ENCODE measurements around the gene METTL5. TPM values are rescaled to one million over a fixed set of nuclear protein-coding genes. Genes with fewer than 3 reads are reported as not detected.
"Not testable (repeated sequence)": the region's sequence is repeated elsewhere in the genome, so short reads cannot be mapped to it uniquely, and the experiment has no call there.

Gene METTL5
- total RNA-seq (10 to 100 TPM; 24.4 to 38.5 (median 31.9) TPM), polyA plus RNA-seq (10 to 100 TPM; 46.8 to 57.0 (median 49.4) TPM)
- long read RNA-seq, donor 1, transcript METTL5-201 (7 exons, 1,010 nt): minor isoform, 7 of 344 reads
- long read RNA-seq, donor 1, transcript METTL5-203 (8 exons, 800 nt): minor isoform, 7 of 344 reads
- long read RNA-seq, donor 1, transcript METTL5-206 (8 exons, 880 nt): major isoform, 8 of 344 reads
- long read RNA-seq, donor 1, partial matches to known transcripts: 270 of 344 reads
- long read RNA-seq, donor 1, other reads (novel, unspliced or antisense): 52 of 344 reads
- long read RNA-seq, donor 2, transcript METTL5-201 (7 exons, 1,010 nt): minor isoform, 5 of 327 reads
- long read RNA-seq, donor 2, transcript METTL5-203 (8 exons, 800 nt): minor isoform, 7 of 327 reads
- long read RNA-seq, donor 2, transcript METTL5-206 (8 exons, 880 nt): major isoform, 10 of 327 reads
- long read RNA-seq, donor 2, partial matches to known transcripts: 276 of 327 reads
- long read RNA-seq, donor 2, other reads (novel, unspliced or antisense): 27 of 327 reads

- intact Hi-C loops (cut with DNase I; ENCODE audit: low total_unique reads): loop anchor here (10.0 kb wide), 1 partner anchor 90 kb away; no protein-coding TSS in a partner anchor
- peaks cover 35 to 75% (median 53%) of the 10 kb centered on the region in 6 donors for H3K4me1 ChIP-seq
Measured at GRCh38 chr2:169824373-169825333, at the start of gene METTL5. Gene METTL5, minus strand, starts transcription at chr2:169824905. Its CDS starts 308 bp downstream, at chr2:169824597.

GRCh38 chr2:169871994-169872393, 47.3 kb upstream of the METTL5 start:
- TF ChIP-seq POLR2AphosphoS5 (IDR thresholded peaks at IDR 0.05) (no peak), CTCF (IDR thresholded peaks at IDR 0.05 in 8 of 11, conservative IDR thresholded peaks at IDR 0.05 in 3 of 11) (no peak), POLR2A (IDR thresholded peaks at IDR 0.05) (no peak)
- no peak overlapping the region for H3K27ac ChIP-seq
- intact Hi-C loops (cut with DNase I; ENCODE audit: low total_unique reads): no loop called here
- no peak for DNase-seq
- H3K4me3 ChIP-seq: no peak overlapping the region
- H3K36me3 ChIP-seq: peaks cover 0 to 28% (median 8%) of the 10 kb centered on the region in 6 donors
- no peaks in the 10 kb centered on the region for H3K9me3 ChIP-seq
- no peaks in the 10 kb centered on the region for H3K27me3 ChIP-seq (replicated peaks in 1 of 7)
- H3K4me1 ChIP-seq: peaks cover 0 to 11% (median 3%) of the 10 kb centered on the region in 6 donors
- WGBS, 5 donors: 93 to 97% (median 95%) methylated on average over 1 of the region's 1 CpG

More at GRCh38 chr2:169824373-169825333, at the start of gene METTL5:
- H3K36me3 ChIP-seq: peaks cover 0 to 22% (median 2%) of the 10 kb centered on the region in 6 donors
- peak within 1 kb of the TSS; percentile 51 to 88 (median 81) for H3K27ac ChIP-seq
- no peaks in the 10 kb centered on the region for H3K9me3 ChIP-seq
- H3K27me3 ChIP-seq (replicated peaks in 1 of 7): no peaks in the 10 kb centered on the region
- H3K4me3 ChIP-seq: peak within 1 kb of the TSS; percentile 57 to 85 (median 78)
- TF ChIP-seq POLR2A (IDR thresholded peaks at IDR 0.05): peak in 1 of 3 donors; percentile 26
- peak; percentile 89 to 92 (median 90) for TF ChIP-seq POLR2AphosphoS5 (IDR thresholded peaks at IDR 0.05)
- TF ChIP-seq CTCF (IDR thresholded peaks at IDR 0.05 in 8 of 11, conservative IDR thresholded peaks at IDR 0.05 in 3 of 11): peak; percentile 52 to 95 (median 89)
- WGBS, 5 donors: 1 to 3% (median 2%) methylated on average over 49 to 61 of the region's 61 CpGs
- DNase-seq: peak; percentile 95

DNA sequence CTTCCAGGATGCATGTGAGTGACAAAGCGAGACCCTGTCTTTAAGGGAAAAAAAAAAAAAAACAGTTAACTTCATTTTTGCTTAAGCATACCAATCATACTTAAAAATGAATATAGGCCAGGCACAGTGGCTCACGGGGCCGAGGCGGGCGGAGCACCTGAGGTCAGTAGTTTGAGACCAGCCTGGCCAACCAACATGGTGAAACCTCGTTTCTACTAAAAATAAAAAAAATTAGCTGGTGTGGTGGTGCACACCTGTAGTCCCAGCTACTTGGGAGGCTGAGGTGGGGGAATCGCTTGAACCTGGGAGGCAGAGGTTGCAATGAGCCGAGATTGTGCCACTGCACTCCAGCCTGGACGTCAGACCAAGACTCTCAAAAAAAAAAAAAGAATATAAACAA, 46.7 kb upstream of the METTL5 start:
- H3K4me1 ChIP-seq: peaks cover 0 to 11% (median 3%) of the 10 kb centered on the region in 6 donors
- H3K36me3 ChIP-seq: peaks cover 0 to 22% (median 2%) of the 10 kb centered on the region in 6 donors
- H3K4me3 ChIP-seq; intact Hi-C loops (cut with DNase I; ENCODE audit: low total_unique reads); DNase-seq; H3K9me3 ChIP-seq; H3K27ac ChIP-seq; H3K27me3 ChIP-seq (replicated peaks in 1 of 7): not testable (repeated sequence)
- WGBS, 5 donors: 86 to 99% (median 92%) methylated on average over 9 of the region's 9 CpGs

- TF ChIP-seq POLR2A (IDR thresholded peaks at IDR 0.05): no peak
- no peak for TF ChIP-seq POLR2AphosphoS5 (IDR thresholded peaks at IDR 0.05)
- TF ChIP-seq CTCF (IDR thresholded peaks at IDR 0.05 in 8 of 11, conservative IDR thresholded peaks at IDR 0.05 in 3 of 11): no peak
- Histone ChIP-seq H3K36me3 (peaks cover 0 to 9% (median 0%) of the 10 kb centered on the region in 6 donors), H3K27ac (no peak overlapping the region), H3K27me3 (replicated peaks in 1 of 7) (no peaks in the 10 kb centered on the region), H3K4me3 (no peak overlapping the region), H3K9me3 (no peaks in the 10 kb centered on the region), H3K4me1 (peaks cover 0 to 17% (median 3%) of the 10 kb centered on the region in 6 donors)
- no peak for DNase-seq
- intact Hi-C loops (cut with DNase I; ENCODE audit: low total_unique reads): no loop called here
- 86 to 91% (median 88%) methylated on average over 7 of the region's 7 CpGs for WGBS, 5 donors
Measured at GRCh38 chr2:169868951-169869350, 44.2 kb upstream of the METTL5 start.

Measured in spleen (tissue), 13 donors.